Endothelial cell of umbilical vein (primary cell): Measurements from ENCODE around the gene PCBP4. TPM values are rescaled to one million over a fixed set of nuclear protein-coding genes. Genes with fewer than 3 reads are reported as not detected.

Experiments
- BruUV-seq: library from RNA; stranded (reverse); fragments of 400-500 nt; replicated peaks from 2 replicates; lab custom pipeline; 2021; lab: Mats Ljungman, UMichigan
- CTCF ChIA-PET: fragments of 300-600, 350-600 bp; sonication (Branson Sonifier 250); formaldehyde crosslinking; loops from one replicate; lab custom pipeline; 2021; ENCODE audit warnings: antibody characterized with exemption, inconsistent platforms; lab: Charles Lee
- POLR2A ChIA-PET: fragments of 300-600, 350-600 bp; sonication (Branson Sonifier 250); formaldehyde crosslinking; loops from one replicate; lab custom pipeline; 2021; ENCODE audit warnings: antibody characterized with exemption, inconsistent platforms; lab: Charles Lee
- DNase-seq: peaks from one replicate; pipeline ENCODE4 v3.0.0-alpha.2; 2011; ENCODE audit warnings: low read depth, low spot score
- FAIRE-seq: peaks from 2 replicates; lab custom pipeline; 2011; peaks lifted over from hg19 to GRCh38; lab: Jason Lieb, UNC
- H2AFZ ChIP-seq: 2 replicates; pipeline ENCODE4 v1.6.0; 2012; ENCODE audit warnings: low read depth, low read length, control low read depth, inconsistent platforms
- H3K27ac ChIP-seq: 2 replicates; pipeline ENCODE4 v1.5.1; 2011; ENCODE audit warnings: low read depth, mild to moderate bottlenecking, control low read depth, low read length, moderate library complexity; ENCODE audit not compliant: insufficient read depth
- H3K27me3 ChIP-seq, 2 experiments: 2 replicates each; pipeline versions ENCODE4 v1.6.0 to v1.6.1; 2011; ENCODE audit warnings: low read length in 2 of 2, mixed read lengths in 1 of 2; ENCODE audit not compliant: control insufficient read depth in 2 of 2, insufficient read depth in 2 of 2
- H3K36me3 ChIP-seq, 2 experiments: 2 replicates in 1 of 2; 3 replicates in 1 of 2; pipeline ENCODE4 v1.5.1; 2011; ENCODE audit warnings: low read length in 2 of 2, mild to moderate bottlenecking in 1 of 2, moderate library complexity in 1 of 2; ENCODE audit not compliant: control insufficient read depth in 2 of 2, insufficient read depth in 2 of 2; ENCODE audit errors: extremely low read depth in 1 of 2
- H3K4me1 ChIP-seq: 3 replicates; pipeline ENCODE4 v1.5.1; 2011; ENCODE audit warnings: mild to moderate bottlenecking, low read length; ENCODE audit not compliant: control insufficient read depth, insufficient read depth; ENCODE audit errors: extremely low read depth
- H3K4me2 ChIP-seq: 2 replicates; pipeline ENCODE4 v1.6.1; 2011; ENCODE audit warnings: low read length, control low read depth, mixed read lengths; ENCODE audit not compliant: insufficient read depth
- H3K4me3 ChIP-seq, 3 experiments: fragments of 200-600 bp in 1 of 3; sonication (generic), shearing (Covaris generic) in 1 of 3; replicated peaks in 1 of 3; 2 replicates each; pipeline ENCODE4 v1.5.1; 2011 to 2016; ENCODE audit warnings: control low read depth in 3 of 3, low read length in 3 of 3, mild to moderate bottlenecking in 2 of 3, inconsistent platforms in 1 of 3, low read depth in 1 of 3, moderate library complexity in 1 of 3; ENCODE audit not compliant: insufficient read depth in 1 of 3
- H3K79me2 ChIP-seq: 2 replicates; pipeline ENCODE4 v1.6.0; 2012; ENCODE audit warnings: low read length, inconsistent platforms; ENCODE audit not compliant: control insufficient read depth, insufficient read depth
- H3K9ac ChIP-seq: replicated peaks from 2 replicates; pipeline ENCODE3; 2011; ENCODE audit warnings: low read length, control low read depth; ENCODE audit not compliant: insufficient read depth; ENCODE audit errors: extremely low read depth
- H3K9me1 ChIP-seq: replicated peaks from 3 replicates; pipeline ENCODE4 v1.6.0; 2011; ENCODE audit warnings: mild to moderate bottlenecking, low read length; ENCODE audit not compliant: control insufficient read depth, insufficient read depth; ENCODE audit errors: extremely low read depth
- H3K9me3 ChIP-seq: replicated peaks from 2 replicates; pipeline ENCODE4 v1.5.1; 2012; ENCODE audit warnings: low read length, inconsistent platforms; ENCODE audit not compliant: control insufficient read depth, insufficient read depth
- H4K20me1 ChIP-seq: replicated peaks from 2 replicates; pipeline ENCODE3; 2011; ENCODE audit warnings: mild to moderate bottlenecking, low read length; ENCODE audit not compliant: control insufficient read depth, insufficient read depth; ENCODE audit errors: extremely low read depth
- CTCF ChIP-seq, 2 donors: IDR thresholded peaks; 1 replicate in 1 of 2; 2 replicates in 1 of 2; pipeline ENCODE4 v1.5.1; 2011; ENCODE audit warnings: low read length in 2 of 2, mild to moderate bottlenecking in 2 of 2, moderate library complexity in 2 of 2, control low read depth in 1 of 2, inconsistent platforms in 1 of 2, low read depth in 1 of 2; ENCODE audit not compliant: insufficient read depth in 1 of 2; ENCODE audit errors: extremely low read depth in 1 of 2
- EZH2 ChIP-seq: IDR thresholded peaks from 2 replicates; pipeline ENCODE4 v1.6.1; 2012; ENCODE audit warnings: borderline replicate concordance, low read depth, mild to moderate bottlenecking, moderate library complexity, low read length, inconsistent platforms; ENCODE audit not compliant: severe bottlenecking
- FOS ChIP-seq: IDR thresholded peaks from 2 replicates; pipeline ENCODE4 v1.6.1; 2011; ENCODE audit warnings: mild to moderate bottlenecking, low read length, moderate library complexity, borderline replicate concordance; ENCODE audit not compliant: insufficient read depth
- GATA2 ChIP-seq: IDR thresholded peaks from 2 replicates; pipeline ENCODE4 v1.7.0; 2011; ENCODE audit warnings: low read depth, mild to moderate bottlenecking, moderate library complexity, mixed read lengths, low read length; ENCODE audit not compliant: insufficient read length, insufficient read depth
- JUN ChIP-seq: IDR thresholded peaks from 2 replicates; pipeline ENCODE4 v1.6.1; 2011; ENCODE audit warnings: borderline replicate concordance, low read depth; ENCODE audit not compliant: insufficient read length, insufficient read depth
- MAX ChIP-seq: IDR thresholded peaks from 2 replicates; pipeline ENCODE4 v1.6.1; 2011; ENCODE audit not compliant: insufficient read depth, insufficient read length
- POLR2A ChIP-seq: IDR thresholded peaks from 2 replicates; pipeline ENCODE4 v1.6.1; 2012; ENCODE audit warnings: low read depth, mild to moderate bottlenecking, control low read depth, low read length
- POLR2AphosphoS5 ChIP-seq: IDR thresholded peaks from 2 replicates; pipeline ENCODE4 v1.6.1; 2012; ENCODE audit warnings: low read depth, mild to moderate bottlenecking, control low read depth, low read length, moderate library complexity; ENCODE audit not compliant: insufficient read depth
- dilution Hi-C: fragments of 300-500 bp; cut with MboI; formaldehyde crosslinking; loops from one replicate; pipeline ENCODE4 v1.15.0; 2019; ENCODE audit warnings: low sequenced_read_pairs; ENCODE audit not compliant: extremely low pct_ligation_motif_present
- intact Hi-C: fragments of 100-400 bp; cut with micrococcal nuclease; formaldehyde crosslinking; loops from one replicate; pipeline ENCODE4 v1.10.0; 2022
- polyA plus RNA-seq, 4 experiments: library from polyadenylated mRNA; depleted of rRNA in 3 of 4; stranded (reverse) in 3 of 4; unstranded in 1 of 4; fragments of >200 nt; gene quantifications; 2 replicates each; pipeline versions ENCODE4 v1.2.1 to v1.2.3, GENCODE V29; 2011 to 2012; ENCODE audit warnings: missing spikeins in 1 of 4
- total RNA-seq: library from RNA; stranded (reverse); gene quantifications from 2 replicates; pipeline ENCODE4 v1.2.3, GENCODE V29; 2021

The PCBP4 gene
- total and polyA plus RNA-seq, 2 donors (not counting 3 experiments of a cell fraction or from before 2014, with no cell fraction given): 46.5 to 63.1 TPM

GRCh38 chr3:51943451-51944391, 23.5 kb downstream of the PCBP4 start:
- no peaks in the 10 kb centered on the region for H3K9me3 ChIP-seq
- intact Hi-C loops (loop anchor here (2.0 to 10.0 kb wide), 3 partner anchors 39 to 559 kb away; partner anchors contain the start of genes ACY1, DCAF1 and MANF), dilution Hi-C loops (no loop called here)
- peak overlapping the region; percentile 87 for H2AFZ ChIP-seq
- no peak overlapping the region for H3K4me2 ChIP-seq
- no peaks in the 10 kb centered on the region for H4K20me1 ChIP-seq
- H3K79me2 ChIP-seq: peaks cover 16% of the 10 kb centered on the region
- ChIA-PET POLR2A (interaction anchor here (0.6 to 2.1 kb wide), 2 partner anchors 10 to 52 kb away, joined by 4 to 6 read pairs; partner anchors contain the start of gene RPL29), CTCF (interaction anchor here (0.8 to 2.8 kb wide), 6 partner anchors 14 to 113 kb away, joined by 3 to 46 read pairs (median 8); partner anchors contain the start of genes ABHD14A, ABHD14B and DUSP7)
- no peak overlapping the region for H3K9ac ChIP-seq
- H3K9me1 ChIP-seq: no peaks in the 10 kb centered on the region
- H3K36me3 ChIP-seq: no peaks in the 10 kb centered on the region
- H3K4me1 ChIP-seq: peaks cover 21% of the 10 kb centered on the region
- no peaks in the 10 kb centered on the region for H3K27me3 ChIP-seq
- no peak overlapping the region for H3K4me3 ChIP-seq
- BruUV-seq: no TSS peak
- TF ChIP-seq FOS: no peak
- no peak for FAIRE-seq
- no peak for DNase-seq
- H3K27ac ChIP-seq: no peak overlapping the region

- Histone ChIP-seq H3K4me3 (peak overlapping the region in 2 of 3 experiments; percentile 39 to 40), H3K27ac (peak overlapping the region; percentile 80), H3K4me2 (peak overlapping the region; percentile 63), H3K27me3 (no peaks in the 10 kb centered on the region), H3K36me3 (peaks cover 0 to 4% of the 10 kb centered on the region in 2 experiments), H3K9me3 (no peaks in the 10 kb centered on the region), H3K4me1 (peaks cover 21% of the 10 kb centered on the region), H2AFZ (peak overlapping the region; percentile 89), H3K9ac (peak overlapping the region; percentile 78), H3K9me1 (no peaks in the 10 kb centered on the region), H3K79me2 (peaks cover 16% of the 10 kb centered on the region), H4K20me1 (no peaks in the 10 kb centered on the region)
- ChIA-PET CTCF (interaction anchor here (0.7 to 2.8 kb wide), 10 partner anchors 10 to 202 kb away, joined by 3 to 46 read pairs (median 4); partner anchors contain the start of genes ABHD14A, ABHD14B, DUSP7 and RPL29), POLR2A (interaction anchor here (0.6 to 2.1 kb wide), 4 partner anchors 11 to 53 kb away, joined by 3 to 6 read pairs (median 4); partner anchors contain the start of genes ABHD14B and RPL29)
- peak; percentile 23 for DNase-seq
- TSS peak; percentile 90 for BruUV-seq
- dilution Hi-C loops (no loop called here), intact Hi-C loops (loop anchor here (1.0 to 10.0 kb wide), 10 partner anchors 13 to 558 kb away; partner anchors contain the start of genes ABHD14B, ACY1, DCAF1 and MANF)
- TF ChIP-seq MAX (no peak), POLR2AphosphoS5 (no peak), POLR2A (no peak), GATA2 (no peak), CTCF (IDR thresholded peaks at IDR 0.05; ENCODE audit: extremely low read depth in 1 of 2, insufficient read depth in 1 of 2, low read depth in 1 of 2, low read length in 2 of 2) (no peak), JUN (no peak), EZH2 (no peak), FOS (no peak)
- peak; percentile 38 for FAIRE-seq
Measured at GRCh38 chr3:51942603-51943450, 24.4 kb downstream of the PCBP4 start.
